ENCODE measurements around the gene SCEL.

The SCEL gene

DNA sequence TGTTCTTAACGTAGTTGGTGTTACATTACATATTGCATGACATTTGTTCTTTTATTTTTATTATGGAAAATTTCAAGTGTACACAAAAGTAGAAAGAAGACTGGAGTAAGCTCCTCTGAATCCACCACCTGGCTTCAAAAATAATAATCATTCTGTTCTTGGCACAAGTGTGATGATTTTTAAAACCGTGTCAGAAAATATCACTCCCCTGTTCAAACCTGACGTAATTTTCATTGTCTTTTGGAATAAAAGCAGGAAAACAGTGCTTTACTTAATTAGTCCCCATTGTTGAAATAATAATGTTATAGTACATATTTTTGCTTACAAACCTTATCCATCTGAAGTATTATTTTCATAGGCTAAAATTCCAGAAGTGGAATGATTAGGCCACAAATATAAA, 41.3 kb upstream of the SCEL start:
- Histone ChIP-seq H3K27me3 (ENCODE audit: insufficient read depth, low read length) (no peaks in the 10 kb centered on the region), H3K4me2 (ENCODE audit: low read length) (no peak overlapping the region)

DNA sequence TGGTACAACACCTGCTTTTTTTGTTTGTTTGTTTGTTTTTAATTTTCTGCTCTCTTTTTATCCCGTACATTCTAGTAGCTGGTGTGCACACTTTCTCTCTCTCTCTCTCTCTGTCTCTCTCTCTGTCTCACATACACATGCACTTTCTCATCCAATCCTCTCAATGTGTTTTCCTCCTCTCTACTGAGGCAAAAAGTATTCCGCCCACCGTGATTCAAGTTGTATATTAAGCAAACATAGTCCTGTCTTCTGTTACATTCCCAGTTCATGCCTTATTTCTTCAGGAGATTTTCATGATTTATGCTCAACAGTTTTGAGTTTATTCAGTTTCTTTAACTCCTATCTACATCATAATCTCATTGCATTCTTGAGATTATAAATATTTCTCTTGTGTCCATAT, 38.2 kb upstream of the SCEL start:
- Histone ChIP-seq H3K9me3 (ENCODE audit: low read length) (no peaks in the 10 kb centered on the region), H4K20me1 (ENCODE audit: insufficient read depth, low read length) (no peaks in the 10 kb centered on the region), H3K79me2 (ENCODE audit: insufficient read depth, low read length) (no peaks in the 10 kb centered on the region), H3K27ac (ENCODE audit: low read depth, low read length, poor library complexity, severe bottlenecking) (no peak overlapping the region), H3F3A (ENCODE audit: insufficient read depth, low read length) (no peaks in the 10 kb centered on the region), H3K4me1 (ENCODE audit: insufficient read depth, low read length, severe bottlenecking) (peaks cover 6% of the 10 kb centered on the region), H3K9me2 (ENCODE audit: low read depth, low read length) (no peaks in the 10 kb centered on the region), H3K4me2 (ENCODE audit: low read length) (no peak overlapping the region), H3K4me3 (ENCODE audit: low read depth, low read length, poor library complexity, severe bottlenecking) (no peak overlapping the region), H2AFZ (ENCODE audit: low read length) (no peak overlapping the region), H3K27me3 (ENCODE audit: insufficient read depth, low read length) (no peaks in the 10 kb centered on the region), H3K36me3 (ENCODE audit: insufficient read depth, low read length) (no peaks in the 10 kb centered on the region), H3K9ac (ENCODE audit: low read length) (no peak overlapping the region)
- no peak for TF ChIP-seq EZH2 (IDR thresholded peaks at IDR 0.05; ENCODE audit: borderline replicate concordance, low read length)
- TF ChIP-seq, protein P1, sequence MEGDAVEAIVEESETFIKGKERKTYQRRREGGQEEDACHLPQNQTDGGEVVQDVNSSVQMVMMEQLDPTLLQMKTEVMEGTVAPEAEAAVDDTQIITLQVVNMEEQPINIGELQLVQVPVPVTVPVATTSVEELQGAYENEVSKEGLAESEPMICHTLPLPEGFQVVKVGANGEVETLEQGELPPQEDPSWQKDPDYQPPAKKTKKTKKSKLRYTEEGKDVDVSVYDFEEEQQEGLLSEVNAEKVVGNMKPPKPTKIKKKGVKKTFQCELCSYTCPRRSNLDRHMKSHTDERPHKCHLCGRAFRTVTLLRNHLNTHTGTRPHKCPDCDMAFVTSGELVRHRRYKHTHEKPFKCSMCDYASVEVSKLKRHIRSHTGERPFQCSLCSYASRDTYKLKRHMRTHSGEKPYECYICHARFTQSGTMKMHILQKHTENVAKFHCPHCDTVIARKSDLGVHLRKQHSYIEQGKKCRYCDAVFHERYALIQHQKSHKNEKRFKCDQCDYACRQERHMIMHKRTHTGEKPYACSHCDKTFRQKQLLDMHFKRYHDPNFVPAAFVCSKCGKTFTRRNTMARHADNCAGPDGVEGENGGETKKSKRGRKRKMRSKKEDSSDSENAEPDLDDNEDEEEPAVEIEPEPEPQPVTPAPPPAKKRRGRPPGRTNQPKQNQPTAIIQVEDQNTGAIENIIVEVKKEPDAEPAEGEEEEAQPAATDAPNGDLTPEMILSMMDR (IDR thresholded peaks at IDR 0.05; ENCODE audit: low read length) = no peak

More for the DNA sequence above, 41.3 kb upstream of the SCEL start:
- Histone ChIP-seq H3K79me2 (ENCODE audit: insufficient read depth, low read length) (no peaks in the 10 kb centered on the region), H3K9ac (ENCODE audit: low read length) (no peak overlapping the region), H3K9me3 (ENCODE audit: low read length) (no peaks in the 10 kb centered on the region), H3K9me2 (ENCODE audit: low read depth, low read length) (no peaks in the 10 kb centered on the region), H3F3A (ENCODE audit: insufficient read depth, low read length) (no peaks in the 10 kb centered on the region), H3K4me1 (ENCODE audit: insufficient read depth, low read length, severe bottlenecking) (no peaks in the 10 kb centered on the region), H3K36me3 (ENCODE audit: insufficient read depth, low read length) (no peaks in the 10 kb centered on the region), H2AFZ (ENCODE audit: low read length) (no peak overlapping the region), H4K20me1 (ENCODE audit: insufficient read depth, low read length) (no peaks in the 10 kb centered on the region), H3K27ac (ENCODE audit: low read depth, low read length, poor library complexity, severe bottlenecking) (no peak overlapping the region), H3K4me3 (ENCODE audit: low read depth, low read length, poor library complexity, severe bottlenecking) (no peak overlapping the region)
- TF ChIP-seq EZH2 (IDR thresholded peaks at IDR 0.05; ENCODE audit: borderline replicate concordance, low read length) = no peak
- TF ChIP-seq, protein P1 (IDR thresholded peaks at IDR 0.05; ENCODE audit: low read length) = no peak

DNA sequence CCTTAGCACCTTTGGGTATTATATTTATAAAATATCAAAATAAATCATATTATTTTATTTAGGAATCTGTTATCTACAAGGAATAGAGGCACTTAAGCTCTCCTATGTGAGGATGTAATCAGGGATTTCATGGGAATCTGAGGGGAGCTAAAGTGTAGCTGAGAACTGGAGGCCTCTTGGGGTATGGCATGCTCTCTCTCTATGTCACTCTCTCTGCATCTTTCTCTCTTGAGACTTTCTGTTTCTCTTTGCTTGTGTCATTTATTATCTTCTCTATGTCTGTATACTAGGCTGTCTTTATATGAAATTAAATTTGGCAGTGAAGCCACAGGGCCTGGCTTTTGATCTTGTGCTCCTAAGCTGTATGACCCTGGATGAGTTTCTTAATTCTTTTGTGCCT, 37.7 kb upstream of the SCEL start:
- Histone ChIP-seq H3K9me2 (ENCODE audit: low read depth, low read length) (no peaks in the 10 kb centered on the region), H3K27me3 (ENCODE audit: insufficient read depth, low read length) (no peaks in the 10 kb centered on the region), H3K36me3 (ENCODE audit: insufficient read depth, low read length) (no peaks in the 10 kb centered on the region), H3K27ac (ENCODE audit: low read depth, low read length, poor library complexity, severe bottlenecking) (no peak overlapping the region), H4K20me1 (ENCODE audit: insufficient read depth, low read length) (no peaks in the 10 kb centered on the region), H3K9me3 (ENCODE audit: low read length) (no peaks in the 10 kb centered on the region), H3F3A (ENCODE audit: insufficient read depth, low read length) (no peaks in the 10 kb centered on the region), H3K4me2 (ENCODE audit: low read length) (no peak overlapping the region), H3K79me2 (ENCODE audit: insufficient read depth, low read length) (no peaks in the 10 kb centered on the region), H3K9ac (ENCODE audit: low read length) (no peak overlapping the region), H3K4me3 (ENCODE audit: low read depth, low read length, poor library complexity, severe bottlenecking) (no peak overlapping the region), H2AFZ (ENCODE audit: low read length) (no peak overlapping the region), H3K4me1 (ENCODE audit: insufficient read depth, low read length, severe bottlenecking) (peaks cover 9% of the 10 kb centered on the region)
- TF ChIP-seq, protein P1 (IDR thresholded peaks at IDR 0.05; ENCODE audit: low read length) = no peak
- TF ChIP-seq EZH2 (IDR thresholded peaks at IDR 0.05; ENCODE audit: borderline replicate concordance, low read length) = no peak
